Prostate gland (tissue), 2 donors: ENCODE results near the gene ZSCAN20.

Experiments
- CTCF ChIP-seq, 4 experiments: fragments of 200-600 bp in 2 of 4; fragments of 450-650 bp in 2 of 4; sonication (generic) in 2 of 4; IDR thresholded peaks; 1 replicate in 3 of 4; 2 replicates in 1 of 4; pipeline ENCODE4 v1.5.1; 2016 to 2019; ENCODE audit warnings: antibody characterized with exemption in 4 of 4, mild to moderate bottlenecking in 2 of 4, moderate library complexity in 2 of 4
- POLR2A ChIP-seq: fragments of 450-650 bp; IDR thresholded peaks from one replicate; pipeline ENCODE4 v1.6.1; 2016; ENCODE audit warnings: antibody characterized with exemption, mild to moderate bottlenecking

- TF ChIP-seq POLR2A (no peak), CTCF (IDR thresholded peaks at IDR 0.05) (no peak)
Measured at GRCh38 chr1:33503506-33503905, 31.1 kb downstream of the ZSCAN20 start.
